GM18498 (cell line): ENCODE results near the gene TADA2B.
"Not testable (repeated sequence)": the region's sequence is repeated elsewhere in the genome, so short reads cannot be mapped to it uniquely, and the experiment has no call there.

Experiments
- ATAC-seq: cut with Tn5 transposase; IDR thresholded peaks from one replicate; pipeline ENCODE4 v1.9.1; 2021; ENCODE audit warnings: mild to moderate bottlenecking, moderate library complexity; ENCODE audit not compliant: unreplicated experiment

The TADA2B gene

GRCh38 chr4:7075962-7076695, 33.0 kb downstream of the TADA2B start:
- no peak for ATAC-seq

- ATAC-seq, result no peak
These were observed 33.5 kb downstream of the TADA2B start for GRCh38 chr4:7076696-7077082.

- ATAC-seq, result no peak
These were observed 34.2 kb downstream of the TADA2B start for GRCh38 chr4:7077371-7077770.

- no peak for ATAC-seq
These were observed 34.9 kb downstream of the TADA2B start for GRCh38 chr4:7078025-7078424.

- ATAC-seq, result not testable (repeated sequence)
These were observed 36.3 kb downstream of the TADA2B start for GRCh38 chr4:7079483-7079882.

GRCh38 chr4:7079909-7080308, 36.7 kb downstream of the TADA2B start:
- not testable (repeated sequence) for ATAC-seq

GRCh38 chr4:7083597-7084563, 40.7 kb downstream of the TADA2B start:
- ATAC-seq, result no peak

GRCh38 chr4:7084564-7084961, 41.4 kb downstream of the TADA2B start:
- not testable (repeated sequence) for ATAC-seq

GRCh38 chr4:7086384-7086783, 43.2 kb downstream of the TADA2B start:
- no peak for ATAC-seq

- ATAC-seq, result no peak
These were observed 43.9 kb downstream of the TADA2B start for GRCh38 chr4:7087036-7087435.

- no peak for ATAC-seq
These were observed 46.2 kb downstream of the TADA2B start for GRCh38 chr4:7089213-7089986.

GRCh38 chr4:7092026-7092425, 48.9 kb downstream of the TADA2B start:
- no peak for ATAC-seq

GRCh38 chr4:7094916-7095315, 51.7 kb downstream of the TADA2B start:
- ATAC-seq, result no peak

GRCh38 chr4:7095611-7096155, 52.5 kb downstream of the TADA2B start:
- no peak for ATAC-seq

GRCh38 chr4:7096236-7096635, 53.1 kb downstream of the TADA2B start:
- ATAC-seq, result no peak

- ATAC-seq, result peak; percentile 64
These were observed 58.7 kb downstream of the TADA2B start for GRCh38 chr4:7101692-7102515.

GRCh38 chr4:7102516-7102909, 59.3 kb downstream of the TADA2B start:
- ATAC-seq, result not testable (repeated sequence)

- ATAC-seq, result peak; percentile 87
These were observed 59.9 kb downstream of the TADA2B start for GRCh38 chr4:7103031-7103606.

GRCh38 chr4:7103607-7104365, 60.6 kb downstream of the TADA2B start:
- no peak for ATAC-seq
